Activated T-helper 1 cell treated with anti-CD3 and anti-CD28 coated beads, Interleukin-12 subunit alpha, Interleukin-12 subunit beta, Interleukin-2, Interleukin-4 antibody, amounts not matched to agents 30 ng/mL and 10 ng/mL and 1 ng/mL, durations not matched to agents 14 hours and 24 hours and 36 hours (primary cell): ENCODE measurements around the gene STX18. TPM values are rescaled to one million over a fixed set of nuclear protein-coding genes. Genes with fewer than 3 reads are reported as not detected.

Experiments used
- DNase-seq: peaks from one replicate; pipeline ENCODE4 v3.0.0; 2021; ENCODE audit warnings: low spot score
- H3K27ac Mint-ChIP-seq: one replicate; pipeline ENCODE4 v1.8.0; 2021; ENCODE audit warnings: mild to moderate bottlenecking, mixed read lengths
- H3K27me3 Mint-ChIP-seq: one replicate; pipeline ENCODE4 v1.8.0; 2022; ENCODE audit warnings: mild to moderate bottlenecking, moderate library complexity, mixed read lengths; ENCODE audit not compliant: insufficient read depth
- H3K36me3 Mint-ChIP-seq: one replicate; pipeline ENCODE4 v1.8.0; 2021; ENCODE audit warnings: low read depth, mixed read lengths
- H3K4me1 Mint-ChIP-seq: one replicate; pipeline ENCODE4 v1.8.0; 2021; ENCODE audit warnings: low read depth, mixed read lengths
- H3K4me3 Mint-ChIP-seq: one replicate; pipeline ENCODE4 v1.8.0; 2021; ENCODE audit warnings: mild to moderate bottlenecking, moderate library complexity, mixed read lengths
- H3K9me3 Mint-ChIP-seq: one replicate; pipeline ENCODE4 v1.8.0; 2021; ENCODE audit warnings: mixed read lengths
- intact Hi-C: fragments of 100-400 bp; cut with micrococcal nuclease; formaldehyde crosslinking; loops from one replicate; pipeline ENCODE4 v1.15.1; 2024
- total RNA-seq: library from RNA; stranded (reverse); gene quantifications from 2 replicates; pipeline ENCODE4 v1.2.3, GENCODE V29; 2022

The STX18 gene
- total RNA-seq, 1 donor from 2014 or later = 35.4 TPM

GRCh38 chr4:4436244-4436823 is 105.5 kb downstream of the STX18 start:
- intact Hi-C loops = no loop called here
- Mint-ChIP-seq H3K4me1 (no peaks in the 10 kb centered on the region), H3K27ac (peak overlapping the region; percentile 78), H3K4me3 (no peak overlapping the region), H3K9me3 (no peaks in the 10 kb centered on the region), H3K36me3 (peaks cover 6% of the 10 kb centered on the region), H3K27me3 (no peaks in the 10 kb centered on the region)
- DNase-seq = no peak

GRCh38 chr4:4433941-4434340 is 107.9 kb downstream of the STX18 start:
- H3K27me3 Mint-ChIP-seq = no peaks in the 10 kb centered on the region
- H3K36me3 Mint-ChIP-seq = peaks cover 6% of the 10 kb centered on the region
- no peaks in the 10 kb centered on the region for H3K9me3 Mint-ChIP-seq
- peaks cover 7% of the 10 kb centered on the region for H3K4me1 Mint-ChIP-seq
- no peak overlapping the region for H3K4me3 Mint-ChIP-seq
- no peak overlapping the region for H3K27ac Mint-ChIP-seq
- intact Hi-C loops = no loop called here
- no peak for DNase-seq

DNA sequence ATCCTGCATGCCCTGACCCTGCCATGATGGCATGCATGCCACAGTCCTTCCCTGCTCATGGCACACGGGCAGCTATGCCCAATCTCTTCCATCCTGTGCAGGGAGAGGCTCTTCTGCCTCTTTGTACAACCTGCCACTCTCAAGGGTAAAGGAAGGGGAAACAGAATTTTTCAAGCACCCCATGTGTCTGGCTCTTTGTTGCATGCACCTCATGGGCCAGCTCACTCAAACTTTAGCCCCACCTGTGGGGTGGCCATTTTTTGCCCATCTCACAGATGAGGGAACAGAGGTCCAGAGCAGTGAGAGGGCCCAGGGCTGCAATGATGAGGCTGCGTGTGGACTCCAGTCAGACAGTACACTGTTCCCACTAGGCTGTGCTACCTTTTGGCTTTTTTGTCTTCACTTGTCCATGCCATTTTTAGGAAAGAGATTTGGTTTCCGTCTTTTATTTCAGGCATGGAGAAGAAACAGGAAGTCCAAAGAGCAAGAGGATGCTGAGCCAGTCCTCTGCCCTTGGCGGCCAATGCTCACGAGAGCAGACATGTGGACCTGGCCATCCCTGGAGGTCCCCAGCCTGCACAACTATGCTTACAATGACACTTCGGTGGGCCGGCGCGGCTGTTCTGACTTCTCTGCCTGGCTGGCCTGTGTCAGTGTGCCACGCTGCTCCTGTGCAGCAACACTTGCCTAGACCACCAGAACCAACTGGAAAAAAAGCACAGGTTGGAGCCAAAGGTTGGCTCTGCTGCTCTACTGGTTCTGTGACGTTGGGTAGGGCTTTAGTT is 109.3 kb downstream of the STX18 start:
- intact Hi-C loops = no loop called here
- H3K27ac Mint-ChIP-seq = no peak overlapping the region
- no peaks in the 10 kb centered on the region for H3K27me3 Mint-ChIP-seq
- no peak for DNase-seq
- H3K9me3 Mint-ChIP-seq = no peaks in the 10 kb centered on the region
- peaks cover 6% of the 10 kb centered on the region for H3K36me3 Mint-ChIP-seq
- H3K4me1 Mint-ChIP-seq = peaks cover 7% of the 10 kb centered on the region
- no peak overlapping the region for H3K4me3 Mint-ChIP-seq

- Mint-ChIP-seq H3K9me3 (no peaks in the 10 kb centered on the region), H3K27me3 (no peaks in the 10 kb centered on the region), H3K27ac (no peak overlapping the region), H3K36me3 (no peaks in the 10 kb centered on the region), H3K4me1 (peaks cover 7% of the 10 kb centered on the region), H3K4me3 (no peak overlapping the region)
- intact Hi-C loops = loop anchor here (1.0 kb wide), 1 partner anchor 178 kb away; no protein-coding TSS in a partner anchor
- no peak for DNase-seq
Observed at GRCh38 chr4:4430492-4431195, 111.2 kb downstream of the STX18 start.

DNA sequence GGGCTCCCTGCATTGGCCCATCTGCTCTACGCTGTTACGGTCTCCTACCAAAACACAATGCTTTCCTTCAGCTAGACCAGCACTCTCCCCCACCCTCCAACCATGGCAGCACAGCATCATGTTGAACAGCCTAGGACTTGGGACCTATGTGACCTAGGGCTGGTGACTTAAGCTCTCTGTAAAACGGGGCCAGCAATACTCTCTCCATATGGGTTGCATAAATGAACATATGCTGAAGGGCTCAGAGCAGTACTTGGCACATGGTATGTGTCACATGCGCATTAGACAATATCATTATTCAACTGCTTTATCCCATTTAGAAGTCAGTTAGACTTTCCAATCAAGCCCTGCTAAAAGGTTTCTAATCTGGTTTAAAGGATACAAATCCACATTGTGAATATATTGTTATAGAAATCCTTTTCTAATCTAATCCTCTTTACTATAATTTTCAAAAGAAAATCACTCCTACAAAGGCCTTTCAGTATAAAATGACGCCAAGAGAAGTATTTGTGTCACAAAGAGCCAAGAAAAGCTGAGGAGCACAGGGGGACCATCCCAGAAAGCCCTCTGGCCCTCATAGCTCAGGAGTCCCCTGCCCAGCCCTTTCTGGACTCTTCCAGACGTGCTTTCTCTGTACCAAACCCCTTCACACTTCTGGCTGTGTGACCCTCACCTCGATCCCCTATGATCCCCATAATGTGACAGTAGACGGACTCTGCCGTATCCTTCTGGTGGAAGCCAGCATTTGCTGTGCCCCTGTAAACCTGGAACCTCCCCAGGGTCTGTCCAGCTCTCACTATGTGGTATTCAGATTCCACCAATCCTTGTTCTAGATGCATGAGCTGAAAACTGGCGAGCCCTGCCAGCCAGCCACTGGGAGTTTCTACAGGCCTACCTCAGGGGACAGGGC is 112.6 kb downstream of the STX18 start:
- H3K9me3 Mint-ChIP-seq = no peaks in the 10 kb centered on the region
- no peak for DNase-seq
- intact Hi-C loops = no loop called here
- no peak overlapping the region for H3K27ac Mint-ChIP-seq
- H3K36me3 Mint-ChIP-seq = no peaks in the 10 kb centered on the region
- peaks cover 7% of the 10 kb centered on the region for H3K4me1 Mint-ChIP-seq
- H3K27me3 Mint-ChIP-seq = no peaks in the 10 kb centered on the region
- no peak overlapping the region for H3K4me3 Mint-ChIP-seq

DNA sequence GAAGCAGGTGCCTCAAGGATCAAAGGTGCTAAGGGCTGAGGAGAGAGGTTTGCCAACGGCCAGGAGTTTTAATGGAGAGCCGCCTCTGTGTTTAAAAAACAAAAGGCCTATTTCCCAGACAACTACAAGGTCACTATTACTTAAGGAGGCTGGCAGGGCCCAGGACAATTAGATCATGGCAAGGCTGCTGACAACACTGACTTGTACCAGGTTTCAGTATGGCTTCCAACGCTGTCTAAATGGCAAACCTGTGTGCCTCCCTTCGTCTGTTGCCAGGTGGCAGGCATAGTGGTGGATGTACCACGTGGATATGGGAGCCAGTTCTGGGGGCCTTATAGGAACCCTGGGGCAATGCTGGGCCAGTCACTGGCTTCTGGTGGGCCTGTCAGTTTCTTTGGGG is 114.0 kb downstream of the STX18 start:
- Mint-ChIP-seq H3K4me1 (peaks cover 7% of the 10 kb centered on the region), H3K4me3 (no peak overlapping the region), H3K27me3 (no peaks in the 10 kb centered on the region), H3K36me3 (no peaks in the 10 kb centered on the region), H3K27ac (no peak overlapping the region), H3K9me3 (no peaks in the 10 kb centered on the region)
- no peak for DNase-seq
- intact Hi-C loops = no loop called here

DNA sequence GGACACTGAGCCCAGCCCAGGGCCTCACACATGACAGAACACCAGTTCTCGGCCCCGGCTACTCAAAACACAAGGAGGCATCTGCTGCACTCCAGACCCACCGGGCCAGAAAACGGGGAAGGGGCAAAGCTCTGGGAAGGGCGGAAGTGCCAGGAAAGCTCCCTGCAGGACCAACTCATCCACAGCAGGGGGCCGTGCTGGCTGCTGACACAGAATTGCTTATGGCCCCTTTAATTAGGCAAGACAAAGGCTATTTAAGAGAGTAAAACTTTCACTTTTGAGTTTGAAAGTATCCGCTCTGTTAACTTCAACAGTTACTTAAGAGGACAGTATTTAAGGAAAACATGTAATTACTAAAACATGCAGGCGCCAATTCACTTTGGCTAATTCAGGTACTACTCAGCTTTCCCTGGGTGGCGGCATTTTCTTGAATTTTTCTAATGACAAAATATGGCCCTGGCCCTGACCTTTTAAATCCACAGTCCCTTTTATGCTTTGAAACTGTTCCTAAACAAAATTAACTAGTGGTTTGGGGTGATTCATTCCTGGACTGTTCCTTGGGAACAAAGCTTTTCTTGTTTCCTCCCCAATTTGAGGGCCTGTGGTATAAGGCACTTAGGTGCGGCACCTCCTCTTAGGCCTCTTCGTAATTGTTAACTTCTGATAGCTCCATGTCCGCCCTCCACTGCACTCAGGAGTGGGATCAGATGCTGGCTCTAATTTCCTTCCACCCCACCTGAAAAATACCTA is 114.6 kb downstream of the STX18 start:
- H3K36me3 Mint-ChIP-seq = no peaks in the 10 kb centered on the region
- no peak overlapping the region for H3K4me3 Mint-ChIP-seq
- no peak for DNase-seq
- H3K9me3 Mint-ChIP-seq = no peaks in the 10 kb centered on the region
- no peaks in the 10 kb centered on the region for H3K27me3 Mint-ChIP-seq
- peaks cover 7% of the 10 kb centered on the region for H3K4me1 Mint-ChIP-seq
- H3K27ac Mint-ChIP-seq = no peak overlapping the region
- intact Hi-C loops = no loop called here

- peaks cover 7% of the 10 kb centered on the region for H3K4me1 Mint-ChIP-seq
- H3K27me3 Mint-ChIP-seq = no peaks in the 10 kb centered on the region
- H3K4me3 Mint-ChIP-seq = no peak overlapping the region
- H3K9me3 Mint-ChIP-seq = no peaks in the 10 kb centered on the region
- intact Hi-C loops = no loop called here
- no peak overlapping the region for H3K27ac Mint-ChIP-seq
- H3K36me3 Mint-ChIP-seq = no peaks in the 10 kb centered on the region
- no peak for DNase-seq
Observed at GRCh38 chr4:4426511-4427120, 115.2 kb downstream of the STX18 start.

DNA sequence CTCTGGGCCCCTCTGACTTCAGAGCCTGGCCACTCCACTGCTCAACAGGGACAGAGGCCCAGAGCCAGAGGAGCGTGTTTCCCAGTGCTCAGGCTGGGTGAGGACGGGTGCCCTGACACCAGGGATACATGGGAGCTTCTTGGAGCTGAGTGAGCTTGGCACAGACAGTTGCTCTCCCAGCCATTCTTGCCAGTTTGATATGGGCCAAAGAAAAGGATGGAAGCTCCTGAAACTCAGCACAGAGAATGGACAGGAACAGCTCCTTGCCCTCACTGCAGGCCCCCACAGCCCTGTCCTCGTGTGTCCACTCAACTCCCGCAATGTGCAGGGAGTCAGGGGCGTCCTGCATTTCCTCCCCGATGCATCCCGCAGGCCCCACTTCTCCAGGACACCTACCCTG is 116.2 kb downstream of the STX18 start:
- Mint-ChIP-seq H3K36me3 (peaks cover 5% of the 10 kb centered on the region), H3K4me3 (no peak overlapping the region), H3K4me1 (peaks cover 4% of the 10 kb centered on the region), H3K27ac (no peak overlapping the region), H3K9me3 (no peaks in the 10 kb centered on the region), H3K27me3 (no peaks in the 10 kb centered on the region)
- intact Hi-C loops = no loop called here
- no peak for DNase-seq

GRCh38 chr4:4425119-4425690 is 116.6 kb downstream of the STX18 start:
- H3K36me3 Mint-ChIP-seq = peaks cover 5% of the 10 kb centered on the region
- no peaks in the 10 kb centered on the region for H3K27me3 Mint-ChIP-seq
- no peaks in the 10 kb centered on the region for H3K4me1 Mint-ChIP-seq
- no peak overlapping the region for H3K4me3 Mint-ChIP-seq
- no peaks in the 10 kb centered on the region for H3K9me3 Mint-ChIP-seq
- DNase-seq = no peak
- H3K27ac Mint-ChIP-seq = no peak overlapping the region
- intact Hi-C loops = no loop called here

DNA sequence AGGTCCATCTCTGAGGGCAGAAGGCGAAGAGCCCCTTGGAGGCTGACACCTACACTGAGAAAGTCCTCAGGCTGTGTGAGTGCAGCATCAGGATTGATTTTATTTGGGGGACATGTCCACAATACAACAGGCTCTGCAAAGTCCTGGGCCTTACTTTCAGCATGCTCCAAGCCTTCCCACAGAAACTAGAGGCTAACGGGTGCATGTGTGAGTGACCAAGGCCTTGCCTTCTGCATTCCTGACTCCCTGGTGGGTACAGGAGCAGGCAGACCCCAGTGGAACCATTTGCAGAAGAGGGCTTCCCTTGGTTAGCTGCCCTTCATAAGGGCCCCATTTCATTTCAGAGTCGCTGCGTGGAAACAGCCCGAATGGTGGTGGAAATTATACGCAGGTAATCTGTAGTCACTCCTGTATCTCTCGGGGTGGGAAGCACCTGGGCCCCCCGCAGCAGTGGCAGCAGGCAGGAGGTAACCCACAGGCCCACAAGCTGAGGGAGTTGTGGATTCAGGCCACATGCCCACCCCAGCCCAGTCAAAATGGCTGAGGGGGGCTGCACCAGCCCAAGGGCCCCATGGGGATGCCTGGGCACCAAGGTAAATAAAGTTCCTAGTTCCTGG is 117.2 kb downstream of the STX18 start:
- Mint-ChIP-seq H3K9me3 (no peaks in the 10 kb centered on the region), H3K4me1 (no peaks in the 10 kb centered on the region), H3K4me3 (no peak overlapping the region), H3K27ac (no peak overlapping the region), H3K27me3 (no peaks in the 10 kb centered on the region), H3K36me3 (peaks cover 9% of the 10 kb centered on the region)
- intact Hi-C loops = no loop called here
- no peak for DNase-seq
